PC-9 (cell line): Measurements from ENCODE around the gene CREM.

Source experiments
- EZH2 ChIP-seq: fragments of 200-600 bp; sonication (generic); IDR thresholded peaks from 2 replicates; pipeline ENCODE4 v1.8.0; 2017; ENCODE audit warnings: antibody characterized with exemption, low read depth
- TF ChIP-seq, protein P1 (sequence below): fragments of 200-600 bp; sonication (generic); conservative IDR thresholded peaks from 2 replicates; pipeline ENCODE4 v1.6.1; 2017; ENCODE audit warnings: mixed run types, antibody characterized with exemption, mild to moderate bottlenecking, moderate library complexity

DNA sequence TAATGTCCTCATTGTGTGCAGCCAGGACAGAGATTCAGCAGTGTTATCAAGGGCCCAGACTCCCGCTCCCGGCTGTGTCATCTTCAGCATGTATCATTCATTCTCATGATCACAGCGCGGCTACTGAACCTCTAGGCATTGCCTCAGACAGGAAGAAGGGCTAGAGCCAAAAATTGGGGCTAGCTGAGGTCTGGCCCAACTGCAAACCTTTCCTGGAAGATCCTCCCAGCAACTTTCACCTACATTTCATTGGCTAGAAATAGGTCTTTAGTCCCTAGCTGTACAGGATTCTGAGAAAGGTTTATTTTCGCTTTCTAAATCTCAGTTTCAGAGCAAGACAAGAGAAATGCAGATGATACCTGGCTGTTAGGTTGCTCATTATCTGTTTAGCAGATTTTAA is 81.9 kb downstream of the CREM start:
- TF ChIP-seq, protein P1, sequence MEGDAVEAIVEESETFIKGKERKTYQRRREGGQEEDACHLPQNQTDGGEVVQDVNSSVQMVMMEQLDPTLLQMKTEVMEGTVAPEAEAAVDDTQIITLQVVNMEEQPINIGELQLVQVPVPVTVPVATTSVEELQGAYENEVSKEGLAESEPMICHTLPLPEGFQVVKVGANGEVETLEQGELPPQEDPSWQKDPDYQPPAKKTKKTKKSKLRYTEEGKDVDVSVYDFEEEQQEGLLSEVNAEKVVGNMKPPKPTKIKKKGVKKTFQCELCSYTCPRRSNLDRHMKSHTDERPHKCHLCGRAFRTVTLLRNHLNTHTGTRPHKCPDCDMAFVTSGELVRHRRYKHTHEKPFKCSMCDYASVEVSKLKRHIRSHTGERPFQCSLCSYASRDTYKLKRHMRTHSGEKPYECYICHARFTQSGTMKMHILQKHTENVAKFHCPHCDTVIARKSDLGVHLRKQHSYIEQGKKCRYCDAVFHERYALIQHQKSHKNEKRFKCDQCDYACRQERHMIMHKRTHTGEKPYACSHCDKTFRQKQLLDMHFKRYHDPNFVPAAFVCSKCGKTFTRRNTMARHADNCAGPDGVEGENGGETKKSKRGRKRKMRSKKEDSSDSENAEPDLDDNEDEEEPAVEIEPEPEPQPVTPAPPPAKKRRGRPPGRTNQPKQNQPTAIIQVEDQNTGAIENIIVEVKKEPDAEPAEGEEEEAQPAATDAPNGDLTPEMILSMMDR, result no peak
- TF ChIP-seq EZH2, result no peak
